Smooth muscle cell of bladder (primary cell): ENCODE measurements around the gene GAGE12C. TPM values are rescaled to one million over a fixed set of nuclear protein-coding genes. Genes with fewer than 3 reads are reported as not detected.

Experiments used
- total RNA-seq: library from RNA; depleted of rRNA; stranded (reverse); fragments of >200 nt; gene quantifications from 2 replicates; pipeline ENCODE4 v1.2.3, GENCODE V29; 2014

The GAGE12C gene
- not detected in 2 replicates for total RNA-seq

GRCh38 chrX:49531877-49532276, at the start of gene GAGE12C:
Gene GAGE12C, plus strand, starts transcription at chrX:49532177. Its CDS starts 1,155 bp downstream, at chrX:49533332.

GRCh38 chrX:49541433-49541832, 9.5 kb downstream of the GAGE12C start, which contains the start of gene GAGE12D:
Gene GAGE12D, plus strand, starts transcription at chrX:49541733. Its CDS starts 1,155 bp downstream, at chrX:49542888.

GRCh38 chrX:49550989-49551388, 19.0 kb downstream of the GAGE12C start, which contains the start of gene GAGE12E:
Gene GAGE12E, plus strand, starts transcription at chrX:49551289. Its CDS starts 1,155 bp downstream, at chrX:49552444.

GRCh38 chrX:49560542-49560941, 28.6 kb downstream of the GAGE12C start, which contains the start of gene GAGE12F:
Gene GAGE12F, plus strand, starts transcription at chrX:49560842. Its CDS starts 1,155 bp downstream, at chrX:49561997.

GRCh38 chrX:49570100-49570499, 38.1 kb downstream of the GAGE12C start, which contains the start of gene GAGE12G:
Gene GAGE12G, plus strand, starts transcription at chrX:49570400. Its CDS starts 1,155 bp downstream, at chrX:49571555.

GRCh38 chrX:49579649-49580048, 47.7 kb downstream of the GAGE12C start, which contains the start of gene GAGE12H:
Gene GAGE12H, plus strand, starts transcription at chrX:49579949. Its CDS starts 1,155 bp downstream, at chrX:49581104.

Other genes starting within 250 kb of the GAGE12C start
- not detected in 2 replicates for gene GAGE10, start 228.5 kb upstream of the GAGE12C start, total RNA-seq
- not detected in 2 replicates for gene GAGE12J, start 210.1 kb upstream of the GAGE12C start, total RNA-seq
- gene GAGE13, start 200.6 kb upstream of the GAGE12C start, total RNA-seq = not detected in 2 replicates
- gene GAGE12D, start 9.6 kb downstream of the GAGE12C start, total RNA-seq = not detected in 2 replicates
- gene GAGE12E, start 19.1 kb downstream of the GAGE12C start, total RNA-seq = not detected in 2 replicates
- not detected in 2 replicates for gene GAGE12F, start 28.7 kb downstream of the GAGE12C start, total RNA-seq
- not detected in 2 replicates for gene GAGE12G, start 38.2 kb downstream of the GAGE12C start, total RNA-seq
- gene GAGE12H, start 47.8 kb downstream of the GAGE12C start, total RNA-seq = not detected in 2 replicates
- gene GAGE2A, start 57.3 kb downstream of the GAGE12C start, total RNA-seq = not detected in 2 replicates
- gene GAGE1, start 66.8 kb downstream of the GAGE12C start, total RNA-seq = under 0.01 TPM in 1 of 2 replicates, not detected in the other
- gene PAGE1, start 163.8 kb downstream of the GAGE12C start, total RNA-seq = not detected in 2 replicates